ENCODE measurements around the gene MYO16. TPM values are rescaled to one million over a fixed set of nuclear protein-coding genes. Genes with fewer than 3 reads are reported as not detected.
A peak's percentile ranks its signal among the peaks of the same experiment; 100 is the strongest.

Gene MYO16
- total and polyA plus RNA-seq, 9 donors, result under 0.01 to 0.37 (median 0.16) TPM; not detected in 2

DNA sequence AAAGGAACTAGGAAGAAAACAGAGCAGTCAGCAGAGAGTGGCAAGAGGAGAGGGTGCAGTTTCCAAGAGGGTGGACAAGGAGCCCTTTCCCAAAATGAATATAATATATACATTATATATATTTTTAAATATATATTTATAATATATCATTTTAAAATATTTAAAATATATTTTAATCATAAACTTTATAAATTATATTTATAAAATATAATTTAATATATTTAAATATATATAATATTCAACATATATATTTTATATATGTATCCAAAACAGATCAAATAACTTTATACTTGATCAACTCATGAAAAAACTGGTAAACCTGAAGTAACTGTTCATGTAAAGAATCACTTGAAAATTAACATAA lies 328.6 kb downstream of the MYO16 start:
- no peak overlapping the region for H3K27ac ChIP-seq
- no peak overlapping the region for H3K4me3 ChIP-seq
- TF ChIP-seq CTCF (IDR thresholded peaks at IDR 0.05) (no peak), EP300 (IDR thresholded peaks at IDR 0.05) (no peak), POLR2A (IDR thresholded peaks at IDR 0.05) (no peak)
- peaks cover 1% of the 10 kb centered on the region for H3K4me1 ChIP-seq (ENCODE audit: insufficient read depth)
- no peak for DNase-seq
- no peaks in the 10 kb centered on the region for H3K36me3 ChIP-seq
- no peaks in the 10 kb centered on the region for H3K27me3 ChIP-seq
- H3K9me3 ChIP-seq, result no peaks in the 10 kb centered on the region
- intact Hi-C loops (cut with DNase I), result loop anchor here in 1 of 4 donors (10.0 kb wide), 1 partner anchor 1147 kb away; no protein-coding TSS in a partner anchor

GRCh38 chr13:108959234-108959633 lies 329.8 kb downstream of the MYO16 start:
- no peaks in the 10 kb centered on the region for H3K27me3 ChIP-seq
- no peak for DNase-seq
- H3K36me3 ChIP-seq, result no peaks in the 10 kb centered on the region
- H3K4me3 ChIP-seq, result no peak overlapping the region
- no peak overlapping the region for H3K27ac ChIP-seq
- intact Hi-C loops (cut with DNase I), result loop anchor here in 1 of 4 donors (10.0 kb wide), 1 partner anchor 1146 kb away; no protein-coding TSS in a partner anchor
- no peaks in the 10 kb centered on the region for H3K9me3 ChIP-seq
- peaks cover 1% of the 10 kb centered on the region for H3K4me1 ChIP-seq (ENCODE audit: insufficient read depth)
- no peak for TF ChIP-seq CTCF (IDR thresholded peaks at IDR 0.05)

GRCh38 chr13:108960006-108960405 lies 330.6 kb downstream of the MYO16 start:
- Histone ChIP-seq H3K36me3 (no peaks in the 10 kb centered on the region), H3K9me3 (no peaks in the 10 kb centered on the region), H3K27ac (no peak overlapping the region), H3K27me3 (no peaks in the 10 kb centered on the region), H3K4me1 (ENCODE audit: insufficient read depth) (peaks cover 1% of the 10 kb centered on the region), H3K4me3 (no peak overlapping the region)
- TF ChIP-seq POLR2A (IDR thresholded peaks at IDR 0.05), result no peak
- TF ChIP-seq CTCF (IDR thresholded peaks at IDR 0.05), result no peak
- no peak for TF ChIP-seq EP300 (IDR thresholded peaks at IDR 0.05)
- intact Hi-C loops (cut with DNase I), result loop anchor here in 2 of 4 donors (5.0 to 10.0 kb wide), 2 partner anchors 825 to 1147 kb away; partner anchors contain the start of gene IRS2 (in 2 of the 2)
- WGBS, 3 donors, result 88 to 92% (median 90%) methylated on average over 6 of the region's 6 CpGs
- DNase-seq, result no peak

DNA sequence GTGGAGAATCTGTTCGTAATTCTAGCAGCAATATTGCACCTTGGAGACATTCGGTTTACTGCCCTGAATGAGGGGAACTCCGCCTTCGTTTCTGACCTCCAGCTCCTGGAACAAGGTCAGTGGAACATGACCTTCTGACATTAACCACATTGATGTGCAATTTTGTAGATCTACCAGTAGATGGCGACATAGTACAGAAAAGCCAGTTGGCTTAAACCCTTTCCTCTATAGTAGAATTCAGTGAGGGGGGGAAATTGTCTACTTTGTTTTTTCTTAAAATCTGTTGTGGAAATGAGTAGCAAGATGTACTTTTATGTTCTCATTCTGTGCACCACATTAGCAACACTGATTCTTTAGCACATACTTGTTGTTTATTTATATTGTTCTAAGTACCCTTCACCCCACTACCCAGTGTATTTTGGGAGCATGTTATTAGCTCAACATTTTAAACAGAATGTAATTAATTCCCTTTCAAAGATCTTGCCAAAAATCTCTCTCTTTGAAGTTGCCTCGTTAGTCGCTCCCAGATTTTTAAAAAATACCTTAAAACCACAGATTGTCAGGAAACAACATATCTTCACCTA lies 332.2 kb downstream of the MYO16 start:
- WGBS, 3 donors, result 9 to 11% (median 9%) methylated on average over 7 of the region's 7 CpGs
- DNase-seq, result no peak
- Histone ChIP-seq H3K4me1 (ENCODE audit: insufficient read depth) (peaks cover 1% of the 10 kb centered on the region), H3K36me3 (no peaks in the 10 kb centered on the region), H3K4me3 (no peak overlapping the region), H3K27me3 (no peaks in the 10 kb centered on the region), H3K27ac (no peak overlapping the region), H3K9me3 (no peaks in the 10 kb centered on the region)
- TF ChIP-seq CTCF (IDR thresholded peaks at IDR 0.05), result peak; percentile 65 to 77 (median 71)
- no peak for TF ChIP-seq POLR2A (IDR thresholded peaks at IDR 0.05)
- intact Hi-C loops (cut with DNase I), result loop anchor here in 2 of 4 donors (5.0 to 10.0 kb wide), 2 partner anchors 823 to 1146 kb away; partner anchors contain the start of gene IRS2 (in 2 of the 2)

Data from ovary (tissue), 9 donors.